ENCODE data around the gene SETX.

GRCh38 chr9:132239518-132239917 lies 115.3 kb downstream of the SETX start:
- TF ChIP-seq POLR2A (IDR thresholded peaks at IDR 0.05): no peak
- no peak for TF ChIP-seq POLR2AphosphoS5 (IDR thresholded peaks at IDR 0.05)
- TF ChIP-seq CTCF (IDR thresholded peaks at IDR 0.05): no peak

Data from prostate gland (tissue), 2 donors.